Ishikawa (cell line): ENCODE results near the gene KCNAB1.

Experiments used
- CEBPB ChIP-seq: IDR thresholded peaks from 2 replicates; pipeline ENCODE4 v1.6.1; 2012
- CREB1 ChIP-seq: IDR thresholded peaks from 2 replicates; pipeline ENCODE4 v1.6.1; 2012; ENCODE audit warnings: low read depth
- EGR1 ChIP-seq: IDR thresholded peaks from 2 replicates; pipeline ENCODE4 v1.6.1; 2012
- EP300 ChIP-seq: IDR thresholded peaks from 2 replicates; pipeline ENCODE4 v1.6.1; 2012; ENCODE audit warnings: borderline replicate concordance
- FOXM1 ChIP-seq: IDR thresholded peaks from 2 replicates; pipeline ENCODE4 v1.6.1; 2012; ENCODE audit warnings: low read depth, borderline replicate concordance
- NFIC ChIP-seq: IDR thresholded peaks from 2 replicates; pipeline ENCODE4 v1.6.1; 2012
- RAD21 ChIP-seq: IDR thresholded peaks from 2 replicates; pipeline ENCODE4 v1.6.1; 2012; ENCODE audit warnings: low read depth
- TAF1 ChIP-seq: IDR thresholded peaks from 2 replicates; pipeline ENCODE4 v1.6.1; 2012; ENCODE audit warnings: low read depth, mild to moderate bottlenecking
- TCF12 ChIP-seq: IDR thresholded peaks from 2 replicates; pipeline ENCODE4 v1.6.1; 2012; ENCODE audit warnings: low read depth
- TEAD4 ChIP-seq: IDR thresholded peaks from 2 replicates; pipeline ENCODE4 v1.6.1; 2012
- YY1 ChIP-seq: IDR thresholded peaks from 2 replicates; pipeline ENCODE4 v1.6.1; 2012; ENCODE audit warnings: low read depth
- ZBTB7A ChIP-seq: IDR thresholded peaks from 2 replicates; pipeline ENCODE4 v1.6.1; 2012; ENCODE audit warnings: low read depth
- TF ChIP-seq, protein P1 (sequence below): IDR thresholded peaks from 2 replicates; pipeline ENCODE4 v1.6.1; 2012
- TF ChIP-seq, protein P2 (sequence below): IDR thresholded peaks from 2 replicates; pipeline ENCODE4 v1.6.1; 2012
- TF ChIP-seq, protein P3 (sequence below): IDR thresholded peaks from 2 replicates; pipeline ENCODE4 v1.6.1; 2012; ENCODE audit warnings: low read depth, mild to moderate bottlenecking

KCNAB1 gene

DNA sequence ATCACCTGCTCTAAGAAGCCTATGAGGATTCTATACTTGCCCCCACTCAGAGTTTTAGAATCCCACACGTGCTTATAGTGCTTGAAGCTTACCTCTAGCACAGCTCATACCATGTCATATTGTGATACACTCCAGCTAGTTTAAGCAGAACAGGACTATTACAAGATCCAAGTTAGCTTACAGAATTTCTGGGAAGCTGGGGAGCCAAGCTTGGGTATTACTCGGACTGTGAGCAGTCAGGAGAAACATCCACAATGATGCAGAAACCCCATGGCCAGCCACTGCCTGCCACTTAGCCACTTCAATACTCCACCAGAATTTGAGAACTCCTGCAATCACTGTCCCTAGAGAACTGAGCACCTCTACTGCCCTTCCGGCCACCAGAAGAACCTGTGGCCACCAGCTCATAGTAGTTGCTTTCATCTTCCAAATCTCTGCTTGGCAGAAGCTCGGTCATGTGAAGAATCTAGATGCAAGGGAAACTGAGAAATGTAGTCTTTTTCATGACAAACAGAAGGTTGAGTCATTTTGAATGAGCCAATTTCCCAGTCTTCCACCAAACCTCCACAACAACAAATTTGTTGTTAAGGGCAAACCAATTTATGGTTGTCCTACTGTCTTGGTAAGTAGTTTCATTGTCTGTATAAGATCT is 462.3 kb downstream of the KCNAB1 start:
- TF ChIP-seq YY1 (no peak), TEAD4 (no peak), FOXM1 (no peak), EGR1 (no peak)

DNA sequence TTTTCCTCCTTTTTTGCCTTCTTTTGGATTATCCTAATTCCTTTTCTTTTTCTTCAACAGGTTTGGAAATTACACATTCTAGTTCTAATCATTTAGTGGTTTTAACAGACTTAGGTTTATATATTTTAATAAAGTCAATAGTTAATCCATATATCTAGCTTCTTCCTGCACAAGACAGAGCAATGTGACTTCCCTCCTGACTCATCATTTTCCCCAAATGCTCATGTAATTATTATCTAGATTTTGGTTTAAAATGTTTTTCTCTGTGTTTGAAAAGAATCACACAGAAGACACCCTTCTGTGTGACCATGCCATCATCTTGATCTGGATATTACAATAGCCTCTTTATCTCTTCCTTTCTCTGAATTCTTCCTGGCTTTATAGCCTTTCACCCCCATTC is 463.1 kb downstream of the KCNAB1 start:
- TF ChIP-seq CREB1 (no peak), TEAD4 (no peak), RAD21 (no peak), TCF12 (no peak), EGR1 (no peak), ZBTB7A (no peak), EP300 (no peak), NFIC (no peak), TAF1 (no peak), CEBPB (no peak), FOXM1 (no peak), YY1 (no peak)
- TF ChIP-seq, protein P1, sequence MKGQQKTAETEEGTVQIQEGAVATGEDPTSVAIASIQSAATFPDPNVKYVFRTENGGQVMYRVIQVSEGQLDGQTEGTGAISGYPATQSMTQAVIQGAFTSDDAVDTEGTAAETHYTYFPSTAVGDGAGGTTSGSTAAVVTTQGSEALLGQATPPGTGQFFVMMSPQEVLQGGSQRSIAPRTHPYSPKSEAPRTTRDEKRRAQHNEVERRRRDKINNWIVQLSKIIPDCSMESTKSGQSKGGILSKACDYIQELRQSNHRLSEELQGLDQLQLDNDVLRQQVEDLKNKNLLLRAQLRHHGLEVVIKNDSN, result no peak
- TF ChIP-seq, protein P2, sequence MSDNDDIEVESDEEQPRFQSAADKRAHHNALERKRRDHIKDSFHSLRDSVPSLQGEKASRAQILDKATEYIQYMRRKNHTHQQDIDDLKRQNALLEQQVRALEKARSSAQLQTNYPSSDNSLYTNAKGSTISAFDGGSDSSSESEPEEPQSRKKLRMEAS, result no peak
- TF ChIP-seq, protein P3, sequence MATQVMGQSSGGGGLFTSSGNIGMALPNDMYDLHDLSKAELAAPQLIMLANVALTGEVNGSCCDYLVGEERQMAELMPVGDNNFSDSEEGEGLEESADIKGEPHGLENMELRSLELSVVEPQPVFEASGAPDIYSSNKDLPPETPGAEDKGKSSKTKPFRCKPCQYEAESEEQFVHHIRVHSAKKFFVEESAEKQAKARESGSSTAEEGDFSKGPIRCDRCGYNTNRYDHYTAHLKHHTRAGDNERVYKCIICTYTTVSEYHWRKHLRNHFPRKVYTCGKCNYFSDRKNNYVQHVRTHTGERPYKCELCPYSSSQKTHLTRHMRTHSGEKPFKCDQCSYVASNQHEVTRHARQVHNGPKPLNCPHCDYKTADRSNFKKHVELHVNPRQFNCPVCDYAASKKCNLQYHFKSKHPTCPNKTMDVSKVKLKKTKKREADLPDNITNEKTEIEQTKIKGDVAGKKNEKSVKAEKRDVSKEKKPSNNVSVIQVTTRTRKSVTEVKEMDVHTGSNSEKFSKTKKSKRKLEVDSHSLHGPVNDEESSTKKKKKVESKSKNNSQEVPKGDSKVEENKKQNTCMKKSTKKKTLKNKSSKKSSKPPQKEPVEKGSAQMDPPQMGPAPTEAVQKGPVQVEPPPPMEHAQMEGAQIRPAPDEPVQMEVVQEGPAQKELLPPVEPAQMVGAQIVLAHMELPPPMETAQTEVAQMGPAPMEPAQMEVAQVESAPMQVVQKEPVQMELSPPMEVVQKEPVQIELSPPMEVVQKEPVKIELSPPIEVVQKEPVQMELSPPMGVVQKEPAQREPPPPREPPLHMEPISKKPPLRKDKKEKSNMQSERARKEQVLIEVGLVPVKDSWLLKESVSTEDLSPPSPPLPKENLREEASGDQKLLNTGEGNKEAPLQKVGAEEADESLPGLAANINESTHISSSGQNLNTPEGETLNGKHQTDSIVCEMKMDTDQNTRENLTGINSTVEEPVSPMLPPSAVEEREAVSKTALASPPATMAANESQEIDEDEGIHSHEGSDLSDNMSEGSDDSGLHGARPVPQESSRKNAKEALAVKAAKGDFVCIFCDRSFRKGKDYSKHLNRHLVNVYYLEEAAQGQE, result no peak

DNA sequence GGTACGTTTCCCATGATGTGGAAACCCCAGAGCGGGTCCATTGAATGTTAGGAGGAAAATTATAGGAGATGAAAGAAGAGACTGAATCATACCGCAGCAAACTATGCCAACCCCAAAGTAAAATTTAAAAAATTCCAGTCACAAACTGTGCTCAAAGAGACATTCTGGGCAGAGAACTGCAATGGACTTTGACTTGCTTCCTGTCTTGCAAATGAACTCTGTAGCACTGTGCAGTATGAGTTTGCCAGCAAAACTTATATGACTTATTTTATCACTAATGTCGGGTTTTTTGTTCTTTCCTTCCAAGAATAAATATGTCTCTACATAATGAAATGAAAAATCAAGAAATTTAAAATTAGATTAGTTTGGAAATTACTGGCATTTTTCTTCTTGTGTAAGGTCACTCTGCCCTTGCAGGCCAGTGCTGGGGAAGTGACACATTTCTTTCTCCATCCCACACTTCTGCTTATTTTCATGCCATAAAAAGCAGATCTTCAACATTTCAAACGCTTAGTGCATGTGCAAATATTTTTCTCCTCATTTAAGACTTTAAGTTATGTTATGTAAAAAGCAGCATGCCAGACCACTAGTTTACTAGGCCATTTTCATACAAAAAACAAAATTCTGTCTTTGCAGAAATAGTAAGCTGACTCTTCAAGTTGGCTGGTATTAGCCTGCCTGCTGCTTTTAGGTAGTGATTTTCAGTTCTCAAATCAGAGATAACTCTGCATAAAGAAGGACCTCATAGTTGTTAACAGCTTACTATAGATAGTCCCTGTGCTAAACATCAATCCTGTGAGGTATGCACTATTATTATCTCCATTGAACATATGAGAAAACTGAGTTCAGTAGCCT is 466.8 kb downstream of the KCNAB1 start:
- TF ChIP-seq, protein P2, result no peak
- no peak for TF ChIP-seq ZBTB7A
- no peak for TF ChIP-seq TAF1

DNA sequence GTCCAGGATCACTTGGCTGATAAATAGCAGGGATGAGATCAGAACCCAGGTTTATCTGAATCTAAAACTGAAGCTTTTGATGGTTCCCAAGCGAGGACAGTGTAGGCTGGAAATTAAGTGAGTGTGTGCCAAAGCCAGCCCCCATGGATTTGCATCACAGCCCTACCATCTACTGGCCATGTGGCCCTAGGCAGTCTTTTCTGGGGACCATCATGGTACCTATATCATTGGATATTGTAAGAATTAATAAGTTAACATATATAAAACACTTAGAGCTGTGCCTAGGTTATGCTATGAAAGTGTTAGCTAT is 467.3 kb downstream of the KCNAB1 start:
- TF ChIP-seq RAD21 (no peak), CEBPB (no peak), TCF12 (no peak), YY1 (no peak), ZBTB7A (no peak), EGR1 (no peak), TEAD4 (no peak), CREB1 (no peak), FOXM1 (no peak), NFIC (no peak), TAF1 (no peak), EP300 (no peak)
- TF ChIP-seq, protein P2, result no peak
- TF ChIP-seq, protein P1, result no peak
- TF ChIP-seq, protein P3, result no peak
